Trophoblast cell (in vitro differentiated cells and primary cell): Measurements from ENCODE around the gene SPATA7.

ENCODE experiments used
- DNase-seq, 2 donors: peaks; one replicate each; pipeline ENCODE4 v3.0.0-alpha.2; 2016
- H2AFZ ChIP-seq: 2 replicates; pipeline ENCODE4 v1.6.1; 2013; ENCODE audit warnings: low read length, moderate library complexity, mild to moderate bottlenecking; ENCODE audit not compliant: insufficient read depth, poor library complexity
- H2AK5ac ChIP-seq: 2 replicates; pipeline ENCODE4 v1.6.1; 2013; ENCODE audit warnings: mild to moderate bottlenecking, low read length
- H2BK120ac ChIP-seq: 2 replicates; pipeline ENCODE4 v1.6.1; 2013; ENCODE audit warnings: low read length, mild to moderate bottlenecking, moderate library complexity; ENCODE audit not compliant: insufficient read depth, poor library complexity
- H2BK12ac ChIP-seq: 2 replicates; pipeline ENCODE4 v1.6.1; 2013; ENCODE audit warnings: mild to moderate bottlenecking, low read length, moderate library complexity
- H2BK5ac ChIP-seq: 2 replicates; pipeline ENCODE4 v1.6.1; 2013; ENCODE audit warnings: low read length, low read depth, moderate library complexity, mild to moderate bottlenecking; ENCODE audit not compliant: poor library complexity
- H3K14ac ChIP-seq: 2 replicates; pipeline ENCODE4 v1.6.1; 2013; ENCODE audit warnings: mild to moderate bottlenecking, low read length
- H3K18ac ChIP-seq: 2 replicates; pipeline ENCODE4 v1.6.1; 2013; ENCODE audit warnings: mild to moderate bottlenecking, low read length
- H3K23ac ChIP-seq: 2 replicates; pipeline ENCODE4 v1.6.1; 2013; ENCODE audit warnings: low read length
- H3K27ac ChIP-seq: 2 replicates; pipeline ENCODE4 v1.5.1; 2013; ENCODE audit warnings: low read depth, mild to moderate bottlenecking, inconsistent platforms, low read length, moderate library complexity
- H3K27me3 ChIP-seq: 2 replicates; pipeline ENCODE4 v1.6.1; 2013; ENCODE audit warnings: inconsistent platforms, mild to moderate bottlenecking, low read length, moderate library complexity; ENCODE audit not compliant: insufficient read depth
- H3K36me3 ChIP-seq, 2 experiments: 1 replicate in 1 of 2; 2 replicates in 1 of 2; pipeline ENCODE4 v1.6.1; 2013; ENCODE audit warnings: low read length in 2 of 2, mild to moderate bottlenecking in 2 of 2, moderate library complexity in 1 of 2; ENCODE audit not compliant: insufficient read depth in 2 of 2, control insufficient read depth in 1 of 2
- H3K4ac ChIP-seq: 2 replicates; pipeline ENCODE4 v1.6.1; 2013; ENCODE audit warnings: low read depth, mild to moderate bottlenecking, low read length, moderate library complexity
- H3K4me1 ChIP-seq, 2 experiments: 1 replicate in 1 of 2; 2 replicates in 1 of 2; pipeline ENCODE4 v1.6.1; 2013; ENCODE audit warnings: low read length in 2 of 2, mild to moderate bottlenecking in 2 of 2, moderate library complexity in 1 of 2; ENCODE audit not compliant: insufficient read depth in 2 of 2, control insufficient read depth in 1 of 2
- H3K4me2 ChIP-seq: 2 replicates; pipeline ENCODE4 v1.6.1; 2013; ENCODE audit warnings: inconsistent platforms, mild to moderate bottlenecking, low read length, moderate library complexity
- H3K4me3 ChIP-seq: 2 replicates; pipeline ENCODE4 v1.5.1; 2013; ENCODE audit warnings: mild to moderate bottlenecking, low read depth, low read length, inconsistent platforms
- H3K79me1 ChIP-seq: one replicate; pipeline ENCODE4 v1.6.1; 2013; ENCODE audit warnings: low read length
- H3K79me2 ChIP-seq: 2 replicates; pipeline ENCODE4 v1.6.1; 2013; ENCODE audit warnings: low read length, mild to moderate bottlenecking; ENCODE audit not compliant: control insufficient read depth, insufficient read depth, poor library complexity
- H3K9ac ChIP-seq: 2 replicates; pipeline ENCODE4 v1.6.1; 2013; ENCODE audit warnings: mild to moderate bottlenecking, low read length
- H3K9me3 ChIP-seq: 2 replicates; pipeline ENCODE4 v1.6.1; 2013; ENCODE audit warnings: low read depth, mild to moderate bottlenecking, control low read depth, inconsistent platforms, low read length; ENCODE audit not compliant: insufficient read depth
- H4K12ac ChIP-seq: 2 replicates; pipeline ENCODE4 v1.6.1; 2013; ENCODE audit warnings: low read depth, mild to moderate bottlenecking, low read length, moderate library complexity
- H4K8ac ChIP-seq: 2 replicates; pipeline ENCODE4 v1.6.1; 2013; ENCODE audit warnings: low read depth, mild to moderate bottlenecking, low read length, moderate library complexity
- H4K91ac ChIP-seq: one replicate; pipeline ENCODE4 v1.6.1; 2013; ENCODE audit warnings: low read depth, mild to moderate bottlenecking, low read length, moderate library complexity
- WGBS: extraction: QIAGEN DNeasy Blood & Tissue Kit; methylation state at CpG from one replicate; pipeline ENCODE4 v1.1.7; 2013; ENCODE audit warnings: missing lambda C conversion rate; ENCODE audit not compliant: insufficient read length, insufficient coverage; ENCODE audit errors: extremely low coverage; 5-methylcytosine and 5-hydroxymethylcytosine counted together

The SPATA7 gene

GRCh38 chr14:88422919-88423650 lies 37.6 kb downstream of the SPATA7 start:
- Histone ChIP-seq H2BK120ac (no peak overlapping the region), H2BK12ac (no peak overlapping the region), H3K4me3 (no peak overlapping the region), H2BK5ac (no peak overlapping the region), H3K4me1 (no peaks in the 10 kb centered on the region), H3K36me3 (no peaks in the 10 kb centered on the region), H3K9me3 (no peaks in the 10 kb centered on the region), H4K91ac (no peak overlapping the region), H2AFZ (no peak overlapping the region), H3K27ac (no peak overlapping the region), H2AK5ac (no peak overlapping the region), H4K12ac (no peak overlapping the region), H3K4ac (no peak overlapping the region), H3K14ac (no peak overlapping the region), H3K79me1 (no peaks in the 10 kb centered on the region), H3K18ac (no peak overlapping the region), H3K23ac (no peak overlapping the region), H4K8ac (no peak overlapping the region), H3K4me2 (no peak overlapping the region), H3K9ac (no peak overlapping the region), H3K79me2 (no peaks in the 10 kb centered on the region), H3K27me3 (no peaks in the 10 kb centered on the region)
- WGBS: no CpG with 5 or more reads among the region's 3 CpGs
- DNase-seq: no peak

GRCh38 chr14:88424573-88424972 lies 39.1 kb downstream of the SPATA7 start:
- H3K36me3 ChIP-seq: no peaks in the 10 kb centered on the region
- no peak overlapping the region for H2AK5ac ChIP-seq
- no peak overlapping the region for H3K4me2 ChIP-seq
- H3K4ac ChIP-seq: no peak overlapping the region
- DNase-seq: no peak
- H4K91ac ChIP-seq: no peak overlapping the region
- no peaks in the 10 kb centered on the region for H3K27me3 ChIP-seq
- H2AFZ ChIP-seq: no peak overlapping the region
- H3K9me3 ChIP-seq: no peaks in the 10 kb centered on the region
- no peak overlapping the region for H2BK12ac ChIP-seq
- no peak overlapping the region for H3K4me3 ChIP-seq
- no peak overlapping the region for H3K9ac ChIP-seq
- H4K8ac ChIP-seq: no peak overlapping the region
- no peak overlapping the region for H2BK5ac ChIP-seq
- no peaks in the 10 kb centered on the region for H3K79me2 ChIP-seq
- no peak overlapping the region for H3K23ac ChIP-seq
- no peak overlapping the region for H3K14ac ChIP-seq
- H3K79me1 ChIP-seq: no peaks in the 10 kb centered on the region
- H2BK120ac ChIP-seq: no peak overlapping the region
- H4K12ac ChIP-seq: no peak overlapping the region
- no peak overlapping the region for H3K18ac ChIP-seq
- H3K27ac ChIP-seq: no peak overlapping the region
- H3K4me1 ChIP-seq: no peaks in the 10 kb centered on the region

DNA sequence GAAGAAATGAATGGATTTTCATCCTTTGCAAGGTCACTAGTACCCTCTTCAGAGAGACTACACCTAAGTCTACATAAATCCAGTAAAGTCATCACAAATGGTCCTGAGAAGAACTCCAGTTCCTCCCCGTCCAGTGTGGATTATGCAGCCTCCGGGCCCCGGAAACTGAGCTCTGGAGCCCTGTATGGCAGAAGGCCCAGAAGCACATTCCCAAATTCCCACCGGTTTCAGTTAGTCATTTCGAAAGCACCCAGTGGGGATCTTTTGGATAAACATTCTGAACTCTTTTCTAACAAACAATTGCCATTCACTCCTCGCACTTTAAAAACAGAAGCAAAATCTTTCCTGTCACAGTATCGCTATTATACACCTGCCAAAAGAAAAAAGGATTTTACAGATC lies 40.8 kb downstream of the SPATA7 start:
- Histone ChIP-seq H3K18ac (no peak overlapping the region), H2AK5ac (no peak overlapping the region), H3K79me1 (no peaks in the 10 kb centered on the region), H4K8ac (no peak overlapping the region), H4K12ac (no peak overlapping the region), H3K27ac (no peak overlapping the region), H2BK120ac (no peak overlapping the region), H3K79me2 (no peaks in the 10 kb centered on the region), H4K91ac (no peak overlapping the region), H3K36me3 (no peaks in the 10 kb centered on the region), H2AFZ (no peak overlapping the region), H3K27me3 (no peaks in the 10 kb centered on the region), H3K4me3 (no peak overlapping the region), H3K23ac (no peak overlapping the region), H3K9me3 (no peaks in the 10 kb centered on the region), H2BK12ac (no peak overlapping the region), H2BK5ac (no peak overlapping the region), H3K4ac (no peak overlapping the region), H3K4me2 (no peak overlapping the region), H3K14ac (no peak overlapping the region), H3K9ac (no peak overlapping the region), H3K4me1 (no peaks in the 10 kb centered on the region)
- DNase-seq: no peak
- WGBS: no CpG with 5 or more reads among the region's 7 CpGs

DNA sequence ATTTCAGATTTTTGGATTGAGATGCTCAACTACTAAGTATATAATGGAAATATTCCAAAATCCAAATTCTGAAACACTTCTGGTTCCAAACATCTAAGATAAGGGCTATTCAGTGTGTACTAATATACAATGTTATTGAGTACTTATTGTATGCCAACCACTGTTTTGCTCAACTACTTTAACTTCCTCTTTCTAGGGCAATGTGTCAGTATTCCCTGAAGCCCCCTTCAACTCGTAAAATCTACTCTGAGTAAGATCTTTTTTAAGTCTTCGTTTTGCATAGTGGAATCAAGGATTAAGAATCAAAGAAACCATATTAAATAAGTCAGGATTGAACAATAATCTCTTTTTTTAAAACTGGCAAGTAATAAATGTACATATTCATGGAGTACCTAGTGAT lies 45.5 kb downstream of the SPATA7 start:
- H3K27me3 ChIP-seq: no peaks in the 10 kb centered on the region
- no peak overlapping the region for H3K27ac ChIP-seq
- H3K79me1 ChIP-seq: no peaks in the 10 kb centered on the region
- no peak overlapping the region for H3K23ac ChIP-seq
- no peak overlapping the region for H3K14ac ChIP-seq
- no peak for DNase-seq
- H3K4me2 ChIP-seq: no peak overlapping the region
- no peak overlapping the region for H4K91ac ChIP-seq
- no peaks in the 10 kb centered on the region for H3K9me3 ChIP-seq
- WGBS: no CpG with 5 or more reads among the region's 2 CpGs
- H3K9ac ChIP-seq: no peak overlapping the region
- H3K4me3 ChIP-seq: no peak overlapping the region
- H3K4ac ChIP-seq: no peak overlapping the region
- H3K36me3 ChIP-seq: no peaks in the 10 kb centered on the region
- H2AK5ac ChIP-seq: no peak overlapping the region
- H3K18ac ChIP-seq: no peak overlapping the region
- H2BK120ac ChIP-seq: no peak overlapping the region
- no peaks in the 10 kb centered on the region for H3K79me2 ChIP-seq
- H3K4me1 ChIP-seq: no peaks in the 10 kb centered on the region
- no peak overlapping the region for H4K12ac ChIP-seq
- no peak overlapping the region for H2BK12ac ChIP-seq
- no peak overlapping the region for H2AFZ ChIP-seq
- H4K8ac ChIP-seq: no peak overlapping the region
- H2BK5ac ChIP-seq: no peak overlapping the region
